PFSK-1 (cell line): ENCODE results near the gene FZD7.

Source experiments
- FOXP2 ChIP-seq: optimal IDR thresholded peaks from 2 replicates; pipeline ENCODE3; 2011; ENCODE audit warnings: borderline replicate concordance, control low read depth, inconsistent platforms; ENCODE audit not compliant: insufficient read depth; ENCODE audit errors: extremely low read length, extremely low read depth
- POLR2AphosphoS5 ChIP-seq: IDR thresholded peaks from 2 replicates; pipeline ENCODE4 v1.6.1; 2012; ENCODE audit warnings: low read depth, mild to moderate bottlenecking, control low read depth, low read length, moderate library complexity
- SIN3A ChIP-seq: IDR thresholded peaks from 2 replicates; pipeline ENCODE4 v1.6.1; 2012; ENCODE audit warnings: mild to moderate bottlenecking, low read length, moderate library complexity, borderline replicate concordance; ENCODE audit not compliant: insufficient read depth
- TAF1 ChIP-seq: IDR thresholded peaks from 2 replicates; pipeline ENCODE4 v1.6.1; 2012; ENCODE audit warnings: low read length, control low read depth, borderline replicate concordance; ENCODE audit not compliant: insufficient read depth
- TF ChIP-seq, protein P1 (sequence below), 2 experiments: IDR thresholded peaks; 2 replicates each; pipeline versions ENCODE4 v1.6.1 to v1.8.0; 2011 to 2012; ENCODE audit warnings: low read depth in 2 of 2, low read length in 2 of 2, control low read depth in 1 of 2, inconsistent platforms in 1 of 2, mild to moderate bottlenecking in 1 of 2, moderate library complexity in 1 of 2; ENCODE audit not compliant: insufficient read depth in 1 of 2

DNA sequence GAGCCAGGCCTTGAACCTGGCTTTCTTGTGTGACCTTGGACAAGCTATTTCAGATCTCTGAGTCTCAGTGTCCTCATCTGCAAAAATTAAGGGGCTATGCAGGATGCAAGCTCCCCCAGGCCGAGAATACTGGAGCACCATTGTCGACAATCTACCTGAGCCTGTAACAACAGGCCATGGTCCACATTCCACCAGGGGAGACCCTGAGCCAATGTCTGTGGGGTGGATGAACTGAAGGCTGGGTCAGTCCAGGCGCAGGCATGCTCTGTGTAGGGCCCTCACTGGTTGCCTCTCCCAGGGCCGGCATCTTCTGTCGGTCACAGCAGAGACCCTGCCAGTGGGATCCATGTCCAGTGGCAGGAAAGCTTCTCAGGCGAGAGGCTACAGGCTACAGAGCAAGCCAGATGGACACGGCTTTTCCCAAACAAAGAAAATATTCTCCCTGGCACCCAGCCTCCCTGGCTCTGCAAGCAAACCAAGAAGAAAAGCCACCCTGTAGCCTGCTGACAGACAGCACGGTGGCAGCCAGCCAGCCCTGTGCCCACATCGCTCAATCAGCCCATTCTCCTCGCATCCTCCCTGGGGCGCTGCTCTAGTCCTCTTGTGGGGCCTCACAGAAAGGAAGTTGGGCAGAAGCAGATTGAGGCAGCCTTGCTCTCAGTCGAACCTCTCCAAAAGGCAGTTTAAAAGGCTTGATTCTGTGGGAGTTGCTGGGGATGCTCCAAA is 48.7 kb upstream of the FZD7 start:
- TF ChIP-seq, protein P1, sequence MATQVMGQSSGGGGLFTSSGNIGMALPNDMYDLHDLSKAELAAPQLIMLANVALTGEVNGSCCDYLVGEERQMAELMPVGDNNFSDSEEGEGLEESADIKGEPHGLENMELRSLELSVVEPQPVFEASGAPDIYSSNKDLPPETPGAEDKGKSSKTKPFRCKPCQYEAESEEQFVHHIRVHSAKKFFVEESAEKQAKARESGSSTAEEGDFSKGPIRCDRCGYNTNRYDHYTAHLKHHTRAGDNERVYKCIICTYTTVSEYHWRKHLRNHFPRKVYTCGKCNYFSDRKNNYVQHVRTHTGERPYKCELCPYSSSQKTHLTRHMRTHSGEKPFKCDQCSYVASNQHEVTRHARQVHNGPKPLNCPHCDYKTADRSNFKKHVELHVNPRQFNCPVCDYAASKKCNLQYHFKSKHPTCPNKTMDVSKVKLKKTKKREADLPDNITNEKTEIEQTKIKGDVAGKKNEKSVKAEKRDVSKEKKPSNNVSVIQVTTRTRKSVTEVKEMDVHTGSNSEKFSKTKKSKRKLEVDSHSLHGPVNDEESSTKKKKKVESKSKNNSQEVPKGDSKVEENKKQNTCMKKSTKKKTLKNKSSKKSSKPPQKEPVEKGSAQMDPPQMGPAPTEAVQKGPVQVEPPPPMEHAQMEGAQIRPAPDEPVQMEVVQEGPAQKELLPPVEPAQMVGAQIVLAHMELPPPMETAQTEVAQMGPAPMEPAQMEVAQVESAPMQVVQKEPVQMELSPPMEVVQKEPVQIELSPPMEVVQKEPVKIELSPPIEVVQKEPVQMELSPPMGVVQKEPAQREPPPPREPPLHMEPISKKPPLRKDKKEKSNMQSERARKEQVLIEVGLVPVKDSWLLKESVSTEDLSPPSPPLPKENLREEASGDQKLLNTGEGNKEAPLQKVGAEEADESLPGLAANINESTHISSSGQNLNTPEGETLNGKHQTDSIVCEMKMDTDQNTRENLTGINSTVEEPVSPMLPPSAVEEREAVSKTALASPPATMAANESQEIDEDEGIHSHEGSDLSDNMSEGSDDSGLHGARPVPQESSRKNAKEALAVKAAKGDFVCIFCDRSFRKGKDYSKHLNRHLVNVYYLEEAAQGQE (IDR thresholded peaks at IDR 0.05; ENCODE audit: insufficient read depth in 1 of 2, low read depth in 2 of 2, low read length in 2 of 2), result no peak
- TF ChIP-seq POLR2AphosphoS5 (no peak), TAF1 (no peak), SIN3A (no peak), FOXP2 (no peak)
